AG08395 (cell line): Measurements from ENCODE around the gene NLGN4Y.

Experiments
- DNase-seq: peaks from one replicate; pipeline ENCODE4 v3.0.0; 2012; ENCODE audit warnings: mixed read lengths, low spot score

Gene NLGN4Y

GRCh38 chrY:14524272-14525231 lies at the start of gene NLGN4Y:
Gene NLGN4Y, plus strand, starts transcription at chrY:14524529. Its CDS starts 97,591 bp downstream, at chrY:14622120.
- no peak for DNase-seq

GRCh38 chrY:14485935-14486334 lies 38.4 kb upstream of the NLGN4Y start:
- no peak for DNase-seq

GRCh38 chrY:14490226-14490625 lies 34.1 kb upstream of the NLGN4Y start:
- no peak for DNase-seq

- DNase-seq = no peak
Measured at GRCh38 chrY:14498071-14498470, 26.3 kb upstream of the NLGN4Y start.

- DNase-seq = no peak
Measured at GRCh38 chrY:14504592-14504991, 19.7 kb upstream of the NLGN4Y start.

- DNase-seq = no peak
Measured at GRCh38 chrY:14522379-14522950, 1.9 kb upstream of the NLGN4Y start.

- no peak for DNase-seq
Measured at GRCh38 chrY:14523491-14524271, 648 bp upstream of the NLGN4Y start.

GRCh38 chrY:14525315-14525714 lies 986 bp downstream of the NLGN4Y start:
- DNase-seq = no peak

GRCh38 chrY:14528361-14528760 lies 4.0 kb downstream of the NLGN4Y start:
- no peak for DNase-seq

GRCh38 chrY:14536703-14537102 lies 12.4 kb downstream of the NLGN4Y start:
- DNase-seq = no peak

GRCh38 chrY:14543506-14543905 lies 19.2 kb downstream of the NLGN4Y start:
- no peak for DNase-seq

- no peak for DNase-seq
Measured at GRCh38 chrY:14581294-14581693, 57.0 kb downstream of the NLGN4Y start.

- no peak for DNase-seq
Measured at GRCh38 chrY:14586725-14587124, 62.4 kb downstream of the NLGN4Y start.

GRCh38 chrY:14601372-14601771 lies 77.0 kb downstream of the NLGN4Y start:
- DNase-seq = no peak

GRCh38 chrY:14617625-14618024 lies 93.3 kb downstream of the NLGN4Y start:
- no peak for DNase-seq

GRCh38 chrY:14618513-14618912 lies 94.2 kb downstream of the NLGN4Y start:
- no peak for DNase-seq

GRCh38 chrY:14628208-14628607 lies 103.9 kb downstream of the NLGN4Y start:
- no peak for DNase-seq

- DNase-seq = no peak
Measured at GRCh38 chrY:14631676-14632075, 107.3 kb downstream of the NLGN4Y start.

GRCh38 chrY:14633718-14634117 lies 109.4 kb downstream of the NLGN4Y start:
- no peak for DNase-seq

GRCh38 chrY:14634954-14635353 lies 110.6 kb downstream of the NLGN4Y start:
- no peak for DNase-seq

GRCh38 chrY:14637551-14637950 lies 113.2 kb downstream of the NLGN4Y start:
- DNase-seq = no peak

- DNase-seq = no peak
Measured at GRCh38 chrY:14641853-14642252, 117.5 kb downstream of the NLGN4Y start.
